Tibial nerve (tissue), 4 donors: Measurements from ENCODE around the gene LYPLAL1.

Experiments
- CTCF ChIP-seq, 5 experiments: fragments of 200-600 bp in 3 of 5; fragments of 450-650 bp in 2 of 5; sonication (generic) in 3 of 5; IDR thresholded peaks; one replicate each; pipeline ENCODE4 v1.5.1; 2016 to 2019; ENCODE audit warnings: antibody characterized with exemption in 5 of 5, mild to moderate bottlenecking in 3 of 5, moderate library complexity in 2 of 5
- EP300 ChIP-seq, 2 donors: sonication (generic); formaldehyde crosslinking; IDR thresholded peaks; one replicate each; pipeline ENCODE4 v1.6.1; 2017; ENCODE audit warnings: antibody characterized with exemption in 2 of 2, mild to moderate bottlenecking in 1 of 2

GRCh38 chr1:219149009-219149577 is 24.6 kb upstream of the LYPLAL1 start:
- TF ChIP-seq CTCF (IDR thresholded peaks at IDR 0.05) (no peak), EP300 (IDR thresholded peaks at IDR 0.05) (no peak)
